ENCODE measurements around the gene SLC25A12.
"Not testable (repeated sequence)": the region's sequence is repeated elsewhere in the genome, so short reads cannot be mapped to it uniquely, and the experiment has no call there.

The SLC25A12 gene

DNA sequence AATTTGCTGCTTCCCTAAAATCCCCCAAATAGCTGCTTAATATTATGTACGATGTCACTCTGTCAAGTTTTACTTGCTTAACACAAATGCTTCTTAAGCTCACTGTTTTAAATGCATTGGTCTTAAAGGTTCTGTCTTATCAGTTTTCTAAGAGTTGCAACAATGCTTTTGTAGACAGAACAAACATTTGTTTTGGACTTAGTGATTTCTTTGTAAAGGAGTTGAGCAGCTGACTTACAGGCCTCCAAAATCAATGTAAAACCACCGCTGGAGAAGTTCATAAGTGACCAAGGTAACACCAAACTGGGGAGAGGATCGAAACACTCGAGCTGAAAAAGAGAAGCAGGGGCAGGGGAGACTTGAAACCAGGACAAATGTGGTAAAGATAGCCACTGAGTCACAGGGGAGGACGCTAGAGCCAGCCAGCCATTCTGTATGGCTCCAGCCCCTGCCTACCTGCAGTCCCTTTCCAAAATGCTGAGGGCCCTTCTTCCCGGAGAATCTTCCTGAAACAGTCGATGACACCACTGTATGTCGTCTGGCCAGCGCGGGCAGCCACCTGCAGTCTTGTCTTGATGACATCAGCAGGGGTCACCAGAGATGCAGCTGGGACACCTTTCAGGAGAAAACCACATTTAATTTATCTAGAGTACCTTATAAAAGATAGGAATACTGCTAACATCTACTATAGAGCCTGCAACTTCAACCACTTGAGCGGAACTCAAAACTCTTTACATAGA is 106.5 kb downstream of the SLC25A12 start:
- no peaks in the 10 kb centered on the region for H3K4me1 ChIP-seq (ENCODE audit: insufficient read depth, low read length, severe bottlenecking)
- no peak overlapping the region for H3K4me2 ChIP-seq (ENCODE audit: low read length)
- H4K20me1 ChIP-seq (ENCODE audit: insufficient read depth, low read length) = no peaks in the 10 kb centered on the region
- no peak overlapping the region for H2AFZ ChIP-seq (ENCODE audit: low read length)
- H3K4me3 ChIP-seq (ENCODE audit: low read depth, low read length, poor library complexity, severe bottlenecking) = no peak overlapping the region
- H3K79me2 ChIP-seq (ENCODE audit: insufficient read depth, low read length) = no peaks in the 10 kb centered on the region
- no peak overlapping the region for H3K9ac ChIP-seq (ENCODE audit: low read length)
- no peaks in the 10 kb centered on the region for H3K9me2 ChIP-seq (ENCODE audit: low read depth, low read length)
- no peak for TF ChIP-seq EZH2 (IDR thresholded peaks at IDR 0.05; ENCODE audit: borderline replicate concordance, low read length)
- no peak overlapping the region for H3K27ac ChIP-seq (ENCODE audit: low read depth, low read length, poor library complexity, severe bottlenecking)
- no peaks in the 10 kb centered on the region for H3K9me3 ChIP-seq (ENCODE audit: low read length)
- peaks cover 80% of the 10 kb centered on the region for H3K36me3 ChIP-seq (ENCODE audit: insufficient read depth, low read length)
- no peaks in the 10 kb centered on the region for H3F3A ChIP-seq (ENCODE audit: insufficient read depth, low read length)
- H3K27me3 ChIP-seq (ENCODE audit: insufficient read depth, low read length) = no peaks in the 10 kb centered on the region

DNA sequence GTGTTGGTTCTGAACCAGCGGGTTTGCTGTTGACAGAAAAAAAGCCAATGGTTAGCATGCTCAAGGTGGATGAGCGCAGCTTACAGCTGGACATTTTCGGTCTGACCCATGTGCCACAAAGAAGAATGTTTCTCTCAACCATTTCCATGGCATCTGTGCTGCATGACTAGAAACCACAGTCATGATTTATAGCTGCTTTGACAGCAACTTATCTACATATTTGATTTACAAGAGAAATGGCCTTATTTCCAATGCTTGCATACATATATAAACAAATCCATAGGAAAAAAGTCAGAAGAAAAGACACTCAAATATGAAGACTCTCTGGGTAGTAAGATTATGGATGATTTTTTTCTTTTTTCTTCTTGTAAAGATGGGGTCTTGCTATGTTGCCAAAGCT is 108.6 kb downstream of the SLC25A12 start:
- H3F3A ChIP-seq (ENCODE audit: insufficient read depth, low read length) = no peaks in the 10 kb centered on the region
- 0 out of 2 replicates have a peak, but pooled peaks cover 3% of the 10 kb centered on the region for H3K9me3 ChIP-seq (ENCODE audit: low read length)
- H3K27me3 ChIP-seq (ENCODE audit: insufficient read depth, low read length) = no peaks in the 10 kb centered on the region
- H3K4me1 ChIP-seq (ENCODE audit: insufficient read depth, low read length, severe bottlenecking) = no peaks in the 10 kb centered on the region
- H3K79me2 ChIP-seq (ENCODE audit: insufficient read depth, low read length) = no peaks in the 10 kb centered on the region
- no peak overlapping the region for H3K9ac ChIP-seq (ENCODE audit: low read length)
- H4K20me1 ChIP-seq (ENCODE audit: insufficient read depth, low read length) = no peaks in the 10 kb centered on the region
- TF ChIP-seq, protein P1, sequence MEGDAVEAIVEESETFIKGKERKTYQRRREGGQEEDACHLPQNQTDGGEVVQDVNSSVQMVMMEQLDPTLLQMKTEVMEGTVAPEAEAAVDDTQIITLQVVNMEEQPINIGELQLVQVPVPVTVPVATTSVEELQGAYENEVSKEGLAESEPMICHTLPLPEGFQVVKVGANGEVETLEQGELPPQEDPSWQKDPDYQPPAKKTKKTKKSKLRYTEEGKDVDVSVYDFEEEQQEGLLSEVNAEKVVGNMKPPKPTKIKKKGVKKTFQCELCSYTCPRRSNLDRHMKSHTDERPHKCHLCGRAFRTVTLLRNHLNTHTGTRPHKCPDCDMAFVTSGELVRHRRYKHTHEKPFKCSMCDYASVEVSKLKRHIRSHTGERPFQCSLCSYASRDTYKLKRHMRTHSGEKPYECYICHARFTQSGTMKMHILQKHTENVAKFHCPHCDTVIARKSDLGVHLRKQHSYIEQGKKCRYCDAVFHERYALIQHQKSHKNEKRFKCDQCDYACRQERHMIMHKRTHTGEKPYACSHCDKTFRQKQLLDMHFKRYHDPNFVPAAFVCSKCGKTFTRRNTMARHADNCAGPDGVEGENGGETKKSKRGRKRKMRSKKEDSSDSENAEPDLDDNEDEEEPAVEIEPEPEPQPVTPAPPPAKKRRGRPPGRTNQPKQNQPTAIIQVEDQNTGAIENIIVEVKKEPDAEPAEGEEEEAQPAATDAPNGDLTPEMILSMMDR (IDR thresholded peaks at IDR 0.05; ENCODE audit: low read length) = no peak
- no peak for TF ChIP-seq EZH2 (IDR thresholded peaks at IDR 0.05; ENCODE audit: borderline replicate concordance, low read length)
- H3K4me2 ChIP-seq (ENCODE audit: low read length) = no peak overlapping the region
- H3K27ac ChIP-seq (ENCODE audit: low read depth, low read length, poor library complexity, severe bottlenecking) = no peak overlapping the region
- no peaks in the 10 kb centered on the region for H3K9me2 ChIP-seq (ENCODE audit: low read depth, low read length)
- peaks cover 75% of the 10 kb centered on the region for H3K36me3 ChIP-seq (ENCODE audit: insufficient read depth, low read length)
- no peak overlapping the region for H2AFZ ChIP-seq (ENCODE audit: low read length)
- H3K4me3 ChIP-seq (ENCODE audit: low read depth, low read length, poor library complexity, severe bottlenecking) = no peak overlapping the region

DNA sequence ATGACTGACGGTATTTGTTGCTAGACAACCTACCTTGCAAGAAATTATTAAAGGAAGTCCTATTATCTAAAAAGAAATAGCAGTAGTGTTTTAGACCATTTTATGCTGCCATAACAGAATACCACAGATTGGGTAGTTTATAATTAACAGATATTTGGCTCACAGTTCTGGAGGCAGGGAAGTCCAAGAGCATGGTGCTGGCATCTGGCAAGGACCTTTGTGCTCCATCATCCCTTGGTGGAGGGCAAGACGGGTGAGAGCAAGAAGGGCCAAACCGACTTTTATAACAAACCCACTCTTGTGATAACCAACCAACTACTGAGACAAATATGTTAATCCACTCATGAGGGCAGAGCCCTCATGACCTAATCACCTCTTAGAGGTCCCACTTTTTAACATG is 115.5 kb downstream of the SLC25A12 start:
- Histone ChIP-seq H3K4me1 (ENCODE audit: insufficient read depth, low read length, severe bottlenecking) (no peaks in the 10 kb centered on the region), H3K79me2 (ENCODE audit: insufficient read depth, low read length) (no peaks in the 10 kb centered on the region), H3K9me3 (ENCODE audit: low read length) (peaks cover 7% of the 10 kb centered on the region; the same call in 1 of the 2 replicates), H3K9ac (ENCODE audit: low read length) (no peak overlapping the region), H3F3A (ENCODE audit: insufficient read depth, low read length) (no peaks in the 10 kb centered on the region), H3K36me3 (ENCODE audit: insufficient read depth, low read length) (peaks cover 21% of the 10 kb centered on the region), H3K9me2 (ENCODE audit: low read depth, low read length) (no peaks in the 10 kb centered on the region), H4K20me1 (ENCODE audit: insufficient read depth, low read length) (no peaks in the 10 kb centered on the region), H3K27ac (ENCODE audit: low read depth, low read length, poor library complexity, severe bottlenecking) (no peak overlapping the region), H3K4me3 (ENCODE audit: low read depth, low read length, poor library complexity, severe bottlenecking) (no peak overlapping the region), H3K27me3 (ENCODE audit: insufficient read depth, low read length) (no peaks in the 10 kb centered on the region), H2AFZ (ENCODE audit: low read length) (no peak overlapping the region), H3K4me2 (ENCODE audit: low read length) (no peak overlapping the region)
- no peak for TF ChIP-seq EZH2 (IDR thresholded peaks at IDR 0.05; ENCODE audit: borderline replicate concordance, low read length)

DNA sequence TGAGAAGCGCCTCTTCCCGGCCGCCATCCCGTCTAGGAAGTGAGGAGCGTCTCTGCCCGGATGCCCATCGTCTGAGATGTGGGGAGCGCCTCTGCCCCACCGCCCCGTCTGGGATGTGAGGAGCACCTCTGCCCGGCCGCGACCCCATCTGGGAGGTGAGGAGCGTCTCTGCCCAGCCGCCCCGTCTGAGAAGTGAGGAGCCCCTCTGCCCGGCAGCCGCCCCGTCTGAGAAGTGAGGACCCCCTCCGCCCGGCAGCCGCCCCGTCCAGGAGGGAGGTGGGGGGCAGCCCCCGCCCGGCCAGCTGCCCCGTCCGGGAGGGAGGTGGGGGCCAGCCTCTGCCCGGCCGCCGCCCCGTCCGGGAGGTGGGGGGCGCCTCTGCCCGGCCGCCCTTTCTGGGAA is 119.5 kb downstream of the SLC25A12 start:
- H3K4me2 ChIP-seq (ENCODE audit: low read length); H3K9me3 ChIP-seq (ENCODE audit: low read length); H3K9ac ChIP-seq (ENCODE audit: low read length); H3K4me1 ChIP-seq (ENCODE audit: insufficient read depth, low read length, severe bottlenecking); H3K27ac ChIP-seq (ENCODE audit: low read depth, low read length, poor library complexity, severe bottlenecking); H3K27me3 ChIP-seq (ENCODE audit: insufficient read depth, low read length); H3K79me2 ChIP-seq (ENCODE audit: insufficient read depth, low read length); H3K9me2 ChIP-seq (ENCODE audit: low read depth, low read length); H2AFZ ChIP-seq (ENCODE audit: low read length); H3K4me3 ChIP-seq (ENCODE audit: low read depth, low read length, poor library complexity, severe bottlenecking); H4K20me1 ChIP-seq (ENCODE audit: insufficient read depth, low read length); H3F3A ChIP-seq (ENCODE audit: insufficient read depth, low read length): not testable (repeated sequence)
- peaks cover 10% of the 10 kb centered on the region for H3K36me3 ChIP-seq (ENCODE audit: insufficient read depth, low read length)

Measured in OCI-LY1 (cell line).